Amygdala (tissue), 56 donors: ENCODE results near the gene DNMT3A.

ENCODE experiments used
- DNase-seq, 56 donors: peaks; one replicate each; lab custom pipeline; 2025; lab: John Stamatoyannopoulos, UW

DNMT3A gene

DNA sequence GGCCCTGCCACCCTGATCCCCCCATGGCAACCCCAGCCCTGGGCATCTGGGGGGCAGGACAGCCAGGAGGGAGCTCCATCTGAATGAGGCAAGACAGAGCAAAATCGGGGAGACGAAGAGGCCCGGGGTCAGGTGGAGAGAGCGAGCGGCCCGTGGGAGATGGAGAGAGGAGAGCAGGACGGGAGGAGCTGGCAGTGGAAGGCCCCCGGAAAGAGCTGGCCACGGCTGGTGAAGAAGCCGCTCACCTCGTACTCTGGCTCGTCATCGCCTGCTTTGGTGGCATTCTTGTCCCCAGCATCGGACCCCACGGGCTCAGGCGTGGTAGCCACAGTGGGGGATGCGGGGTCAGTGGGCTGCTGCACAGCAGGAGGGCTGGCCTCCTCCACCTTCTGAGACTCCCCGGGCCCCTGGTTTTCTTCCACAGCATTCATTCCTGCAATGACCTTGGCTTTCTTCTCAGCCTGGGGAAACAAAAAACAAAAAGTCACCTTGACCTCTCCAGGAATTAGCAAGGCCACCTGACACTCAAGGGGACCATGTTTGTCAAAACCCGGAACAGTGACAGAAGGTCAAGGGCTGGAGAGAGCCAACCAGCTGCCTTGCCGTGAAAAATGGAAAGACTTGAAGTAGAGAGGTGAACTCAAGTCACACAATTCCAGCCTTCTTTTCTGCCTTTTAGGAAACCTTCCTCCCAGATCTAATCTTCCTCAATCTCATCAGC, 93.8 kb downstream of the DNMT3A start:
- DNase-seq = no peak

DNA sequence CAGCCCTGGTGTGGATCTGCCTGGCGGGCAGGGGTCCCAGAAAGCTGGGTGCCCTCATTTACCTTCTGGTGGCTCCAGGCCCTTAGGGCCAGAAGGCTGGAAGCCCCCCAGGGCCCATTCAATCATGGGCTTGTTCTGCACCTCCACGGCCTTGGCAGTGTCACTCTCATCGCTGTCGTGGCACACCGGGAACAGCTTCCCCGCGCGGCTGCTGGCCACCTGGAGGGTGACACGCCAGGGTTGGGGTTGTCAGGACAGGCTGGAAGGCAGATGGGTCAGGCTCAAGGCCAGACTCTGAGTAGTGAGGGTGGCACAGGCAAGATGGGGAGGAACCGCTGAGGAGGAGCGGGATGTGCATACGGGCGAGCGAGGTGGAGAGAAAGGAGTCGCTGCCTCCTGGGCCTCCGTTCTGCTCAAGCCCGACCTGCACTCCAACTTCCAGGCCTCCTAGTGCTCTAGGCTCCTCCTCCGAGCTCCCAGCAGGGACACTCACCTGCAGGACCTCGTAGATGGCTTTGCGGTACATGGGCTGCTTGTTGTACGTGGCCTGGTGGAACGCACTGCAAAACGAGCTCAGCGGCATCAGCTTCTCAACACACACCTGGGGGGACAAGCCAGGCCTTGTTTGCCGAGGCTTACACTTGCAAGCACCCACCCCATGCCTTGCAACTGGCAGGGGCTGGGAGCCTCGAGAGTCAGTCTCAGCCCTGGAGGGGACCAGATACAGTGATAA, 95.0 kb downstream of the DNMT3A start:
- DNase-seq = no peak

DNA sequence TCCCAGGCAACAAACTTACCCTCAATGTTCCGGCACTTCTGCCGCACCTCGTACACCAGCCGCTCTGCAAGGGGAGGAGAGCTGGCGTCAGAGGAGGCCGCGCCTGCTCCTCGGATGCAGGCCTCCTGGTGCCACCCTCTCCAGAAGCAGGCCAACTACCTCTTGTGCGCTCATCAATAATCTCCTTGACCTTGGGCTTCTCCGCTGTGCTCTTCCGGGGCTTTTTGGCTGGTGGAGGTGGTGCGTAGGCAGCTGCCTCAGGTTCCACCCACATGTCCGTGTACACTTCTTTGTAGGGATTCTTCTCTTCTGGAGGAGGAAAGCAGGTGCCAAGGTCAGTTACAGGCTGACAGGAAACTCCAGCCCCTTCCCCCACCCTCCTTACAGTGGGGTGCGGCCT, 95.7 kb downstream of the DNMT3A start:
- DNase-seq = no peak

DNA sequence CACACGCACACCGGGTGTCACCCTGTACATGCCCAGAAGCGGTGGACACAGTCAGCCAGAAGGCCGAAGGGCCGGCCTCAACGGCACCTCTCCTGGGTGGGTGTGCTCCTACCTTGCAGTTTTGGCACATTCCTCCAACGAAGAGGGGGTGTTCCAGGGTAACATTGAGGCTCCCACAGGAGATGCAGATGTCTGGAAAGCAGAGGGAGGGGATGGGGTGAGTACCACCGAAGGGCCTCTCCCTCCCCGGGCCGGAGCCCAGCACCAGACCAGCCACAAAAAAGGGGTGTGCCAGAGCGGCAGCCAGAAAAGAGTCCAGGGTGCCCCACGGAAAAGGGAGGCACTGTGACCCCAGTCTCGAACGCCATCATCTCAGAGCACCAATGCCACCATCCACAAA, 96.6 kb downstream of the DNMT3A start:
- DNase-seq = no peak

DNA sequence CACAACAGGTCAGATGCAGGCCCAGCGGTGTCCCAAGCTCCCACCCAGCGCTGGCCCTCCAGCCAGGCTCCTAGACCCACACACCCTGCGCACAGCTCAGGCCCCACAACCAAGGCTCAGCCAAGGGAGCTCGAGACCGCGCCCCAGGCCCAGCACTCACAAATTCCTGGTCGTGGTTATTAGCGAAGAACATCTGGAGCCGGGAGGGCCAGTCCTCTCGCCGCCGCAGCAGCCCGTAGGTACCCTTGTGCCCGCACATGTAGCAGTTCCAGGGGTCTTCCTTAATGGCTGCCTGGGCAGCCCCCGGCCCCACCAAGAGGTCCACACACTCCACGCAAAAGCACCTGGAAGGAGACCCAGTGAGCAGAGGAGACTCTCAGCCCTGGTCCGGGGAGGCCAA, 97.7 kb downstream of the DNMT3A start:
- no peak for DNase-seq

DNA sequence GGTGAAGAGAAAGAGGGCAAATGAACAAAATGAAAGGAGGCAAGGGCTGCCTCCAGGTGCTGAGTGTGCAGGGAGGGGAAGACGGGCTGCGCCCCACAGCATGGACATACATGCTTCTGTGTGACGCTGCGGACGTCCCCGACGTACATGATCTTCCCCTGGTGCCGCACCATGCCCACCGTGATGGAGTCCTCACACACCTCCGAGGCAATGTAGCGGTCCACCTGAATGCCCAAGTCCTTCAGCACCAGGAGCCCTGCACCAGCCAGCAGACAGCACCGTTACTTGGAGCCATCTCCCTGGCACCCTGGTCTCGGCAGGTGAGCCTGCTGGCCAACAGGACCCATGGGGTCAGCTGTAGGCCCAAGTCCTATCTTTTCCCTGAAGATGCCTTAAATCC, 100.3 kb downstream of the DNMT3A start:
- no peak for DNase-seq

DNA sequence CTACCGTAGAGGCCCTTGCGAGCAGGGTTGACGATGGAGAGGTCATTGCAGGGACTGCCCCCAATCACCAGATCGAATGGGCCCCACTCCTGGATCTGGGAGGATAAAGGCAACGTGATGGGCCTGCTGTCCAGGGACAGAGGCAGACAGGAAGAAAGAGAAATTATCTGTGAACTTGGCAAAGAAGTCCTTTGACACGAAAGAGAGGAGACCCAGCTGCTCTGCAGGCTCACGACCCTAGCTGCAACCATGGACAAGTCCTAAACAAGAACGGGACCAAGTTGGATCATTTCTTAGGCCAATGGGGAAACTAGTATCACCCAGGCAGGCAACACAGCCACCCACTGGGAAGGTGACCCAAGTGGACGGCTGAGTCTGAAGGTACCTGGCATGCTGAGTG, 101.1 kb downstream of the DNMT3A start:
- no peak for DNase-seq

DNA sequence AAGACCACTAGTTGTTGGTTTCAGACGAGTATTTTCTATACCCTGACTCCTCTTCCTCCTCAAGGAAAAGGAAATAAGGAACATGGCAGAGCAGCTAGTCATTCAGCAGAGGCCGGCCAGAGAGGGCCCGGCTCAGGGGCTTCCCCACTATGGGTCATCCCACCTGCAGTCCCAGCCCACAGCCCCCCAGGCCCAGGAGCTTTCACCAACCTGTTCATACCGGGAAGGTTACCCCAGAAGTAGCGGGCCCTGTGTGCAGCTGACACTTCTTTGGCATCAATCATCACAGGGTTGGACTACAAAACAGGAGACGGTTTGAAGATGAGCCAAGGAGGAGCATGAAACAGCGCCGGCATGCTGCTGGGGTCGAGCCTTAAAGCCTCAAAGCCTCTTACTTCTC, 102.8 kb downstream of the DNMT3A start:
- DNase-seq = no peak

DNA sequence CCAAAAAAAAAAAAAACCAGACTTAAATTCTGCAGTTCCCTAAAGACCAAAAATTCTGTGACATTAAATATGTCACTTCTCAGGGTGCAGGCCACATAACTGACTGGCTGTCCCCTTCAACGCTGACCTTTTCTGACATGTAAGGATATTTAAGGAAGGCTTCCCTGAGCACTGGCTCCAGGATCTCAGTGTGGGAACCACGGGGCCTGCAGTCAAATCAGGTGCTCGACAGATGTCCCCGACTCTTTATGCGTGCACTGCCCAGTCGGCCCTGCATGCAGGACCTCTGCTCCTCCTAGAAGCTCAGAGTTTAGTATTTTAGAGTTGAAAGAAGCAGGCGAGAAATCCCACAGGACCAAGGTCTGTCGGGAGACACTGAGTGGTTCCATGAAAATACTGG, 104.0 kb downstream of the DNMT3A start:
- DNase-seq = no peak

DNA sequence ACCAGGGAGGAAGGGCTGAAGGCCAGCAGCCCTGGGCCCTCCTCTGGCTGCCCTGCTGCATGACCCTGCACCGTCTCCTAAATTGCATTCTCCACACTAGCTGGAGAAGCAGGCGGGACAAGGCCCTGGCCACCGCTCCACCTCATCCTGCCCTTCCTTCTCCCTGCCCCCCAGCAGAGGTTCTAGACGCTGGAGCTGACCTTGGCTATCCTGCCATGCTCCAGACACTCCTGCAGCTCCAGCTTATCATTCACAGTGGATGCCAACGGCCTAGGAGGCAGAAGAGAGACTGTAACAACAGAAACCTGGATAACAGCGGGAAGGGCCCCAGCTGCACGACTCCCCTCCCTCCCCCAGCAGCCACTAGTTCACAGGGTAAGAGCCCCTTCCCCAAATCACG, 105.0 kb downstream of the DNMT3A start:
- no peak for DNase-seq

DNA sequence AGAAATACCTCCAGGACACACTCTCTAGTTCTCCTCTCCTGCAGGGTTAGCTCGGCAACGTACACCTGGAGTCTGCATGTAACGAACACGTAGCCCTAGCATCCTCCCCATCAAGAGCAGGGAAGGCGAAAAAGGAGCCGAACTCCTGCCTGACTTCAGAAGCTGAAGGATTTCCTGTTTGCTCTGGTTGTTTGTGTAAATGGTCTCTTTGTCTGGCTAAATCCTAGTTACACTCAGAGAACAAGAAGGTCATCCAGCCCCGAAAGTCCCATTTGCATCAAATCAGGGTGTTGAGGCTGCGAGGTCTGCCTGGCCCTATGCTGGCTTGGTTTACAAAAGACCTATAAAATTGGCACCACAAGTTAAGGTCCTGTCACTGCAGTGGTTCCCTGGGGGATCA, 107.0 kb downstream of the DNMT3A start:
- peak in 14 of 56 donors; percentile 14 to 67 (median 30) for DNase-seq

DNA sequence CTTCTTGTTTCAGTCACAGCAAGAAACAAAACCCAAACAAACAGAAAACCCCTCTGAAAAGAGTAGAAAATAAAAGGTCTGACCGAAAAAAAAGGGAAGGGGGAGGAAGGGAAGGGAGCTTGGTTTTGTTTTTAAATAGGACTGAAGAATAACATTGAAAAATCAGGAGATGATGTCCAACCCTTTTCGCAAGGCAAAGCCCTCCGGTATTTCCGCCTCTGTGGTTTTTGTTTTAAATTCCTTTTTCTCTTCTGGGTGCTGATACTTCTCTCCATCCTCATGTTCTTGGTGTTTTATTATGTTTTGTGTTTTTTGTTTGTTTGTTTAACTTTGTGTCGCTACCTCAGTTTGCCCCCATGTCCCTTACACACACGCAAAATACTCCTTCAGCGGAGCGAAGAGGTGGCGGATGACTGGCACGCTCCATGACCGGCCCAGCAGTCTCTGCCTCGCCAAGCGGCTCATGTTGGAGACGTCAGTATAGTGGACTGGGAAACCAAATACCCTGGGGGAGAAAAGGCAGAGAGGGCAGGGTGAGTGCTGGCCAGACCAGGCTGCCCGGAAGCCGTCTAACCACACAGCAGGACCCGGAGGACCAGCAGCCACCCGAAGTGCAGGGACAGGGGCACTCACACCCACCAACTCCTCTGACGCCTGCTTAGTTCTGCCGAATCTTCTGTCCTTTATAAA, 107.7 kb downstream of the DNMT3A start:
- peak in 4 of 56 donors; percentile 13 to 78 (median 21) for DNase-seq

DNA sequence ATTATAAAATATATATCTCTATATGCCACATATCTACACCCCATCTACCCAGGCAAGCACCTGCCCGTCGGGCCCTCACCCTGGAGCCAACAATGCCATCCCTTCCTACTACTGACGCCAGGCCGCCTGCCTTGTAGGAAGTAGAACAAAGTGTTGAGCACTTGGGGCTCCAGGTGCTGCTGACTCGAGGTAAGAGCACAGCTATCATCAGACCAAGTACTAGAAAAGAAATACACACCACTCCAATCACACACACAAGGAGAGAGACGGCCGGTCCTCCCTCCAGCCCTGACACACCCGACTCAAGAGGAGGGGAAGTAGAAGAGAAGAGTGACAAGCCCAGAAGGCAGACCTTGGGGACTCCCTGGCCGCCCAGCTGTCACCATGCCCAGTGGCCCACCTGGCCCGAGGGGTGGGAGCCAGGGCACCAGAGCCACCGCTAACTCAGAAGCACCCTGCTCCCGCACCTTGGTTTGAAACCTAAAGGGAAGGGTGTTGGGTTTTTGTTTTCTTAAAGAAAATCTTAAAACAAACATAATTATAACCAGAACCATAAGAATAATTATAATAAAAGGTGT, 109.4 kb downstream of the DNMT3A start:
- DNase-seq = no peak

DNA sequence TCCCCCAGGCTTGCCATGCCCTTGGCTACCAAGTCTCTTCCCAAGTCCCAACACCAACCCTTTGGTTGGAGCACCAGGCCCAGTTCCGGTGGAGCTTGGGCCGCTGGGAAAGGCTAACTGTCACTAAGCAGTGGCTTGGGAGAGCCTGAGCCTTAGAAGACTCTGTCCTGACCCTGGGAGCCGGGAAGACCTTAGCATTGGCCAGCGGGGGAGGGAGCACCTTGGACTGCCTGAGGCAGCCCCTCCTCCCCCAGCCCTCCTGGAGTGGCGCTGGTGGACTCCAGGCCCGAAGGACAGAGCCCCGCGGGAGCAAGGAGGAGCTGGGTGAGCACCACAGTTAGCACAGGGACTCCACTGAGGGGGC, 110.8 kb downstream of the DNMT3A start:
- DNase-seq = no peak

DNA sequence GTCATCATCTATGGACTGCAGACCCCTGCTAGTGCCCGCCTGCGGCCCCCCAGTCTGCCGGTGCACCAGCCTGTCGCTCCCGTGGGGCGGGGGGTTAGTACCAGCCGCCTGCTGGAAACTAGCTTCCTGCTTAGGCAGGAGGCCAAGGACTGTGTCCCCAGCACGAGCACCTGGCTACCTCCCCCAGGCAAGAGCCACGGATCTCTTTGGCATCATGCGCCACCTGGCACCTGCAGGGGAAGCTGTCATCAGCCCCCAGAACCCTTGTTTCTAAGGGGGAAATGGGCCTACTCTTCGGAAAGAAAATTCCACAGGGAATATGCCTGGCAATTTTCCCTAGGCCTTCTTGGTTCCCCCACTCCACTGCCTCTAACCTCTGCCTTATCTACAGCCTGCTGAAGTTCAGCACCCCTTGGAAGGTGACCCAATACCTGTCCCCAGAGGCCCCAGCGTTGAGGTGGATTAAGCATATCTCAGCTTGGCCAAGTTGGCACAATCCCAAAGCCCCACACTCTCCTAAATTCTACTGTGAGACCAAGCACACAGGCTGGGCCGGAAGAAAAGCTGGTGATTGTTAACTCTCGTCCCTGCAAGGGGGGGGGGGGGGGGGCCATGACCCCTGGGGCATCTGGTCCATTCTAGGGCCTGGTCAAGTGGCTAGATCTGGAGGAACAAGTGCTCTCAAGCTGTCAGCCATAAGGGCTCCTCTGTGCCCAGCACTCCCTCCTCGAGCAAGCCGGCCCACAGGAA, 111.4 kb downstream of the DNMT3A start:
- peak in 1 of 56 donors; percentile 32 for DNase-seq

DNA sequence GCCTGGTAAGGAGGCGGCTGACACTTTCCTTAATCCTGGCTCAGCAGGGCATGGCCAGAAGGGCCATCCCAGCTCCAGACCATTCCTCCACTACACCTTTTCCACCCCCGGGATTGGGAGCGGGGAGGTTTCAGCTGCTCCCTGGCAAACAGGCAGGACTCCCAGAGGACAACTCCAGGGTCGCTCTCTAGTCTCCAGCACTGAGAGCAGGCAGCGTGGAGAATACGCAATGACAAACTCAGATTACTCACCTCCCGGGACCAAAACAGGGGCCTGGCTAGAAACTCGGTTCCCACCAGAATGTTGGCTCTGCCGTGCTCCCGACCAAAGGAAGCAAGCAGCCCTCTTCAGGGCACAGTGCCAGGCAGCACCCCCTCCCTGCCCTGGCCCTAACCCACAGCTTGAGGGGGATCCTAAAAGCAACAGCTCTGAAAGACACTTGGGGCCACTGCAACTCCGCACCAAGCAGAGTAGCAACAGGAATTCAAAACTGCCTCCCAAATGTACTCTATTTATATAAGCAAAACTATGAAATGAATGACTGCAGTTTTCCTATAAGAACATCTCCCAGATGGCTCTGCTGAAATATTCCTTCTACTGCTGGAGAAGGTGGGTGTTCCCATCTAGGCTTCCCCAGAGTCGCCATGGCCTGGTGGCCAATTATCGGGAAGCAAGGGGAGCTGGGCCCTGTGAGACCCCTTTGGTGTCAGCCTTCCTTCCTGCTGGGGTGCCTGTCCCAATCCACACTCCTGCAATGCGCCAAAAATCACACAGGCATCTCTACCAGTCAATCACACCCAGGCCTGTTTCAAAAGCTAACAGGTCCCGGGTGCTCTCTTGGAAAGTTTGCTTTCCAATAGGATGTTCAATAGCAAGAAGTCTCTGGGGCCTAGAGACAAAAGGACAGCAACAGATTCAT, 112.2 kb downstream of the DNMT3A start:
- peak in 3 of 56 donors; percentile 12 to 35 (median 34) for DNase-seq

DNA sequence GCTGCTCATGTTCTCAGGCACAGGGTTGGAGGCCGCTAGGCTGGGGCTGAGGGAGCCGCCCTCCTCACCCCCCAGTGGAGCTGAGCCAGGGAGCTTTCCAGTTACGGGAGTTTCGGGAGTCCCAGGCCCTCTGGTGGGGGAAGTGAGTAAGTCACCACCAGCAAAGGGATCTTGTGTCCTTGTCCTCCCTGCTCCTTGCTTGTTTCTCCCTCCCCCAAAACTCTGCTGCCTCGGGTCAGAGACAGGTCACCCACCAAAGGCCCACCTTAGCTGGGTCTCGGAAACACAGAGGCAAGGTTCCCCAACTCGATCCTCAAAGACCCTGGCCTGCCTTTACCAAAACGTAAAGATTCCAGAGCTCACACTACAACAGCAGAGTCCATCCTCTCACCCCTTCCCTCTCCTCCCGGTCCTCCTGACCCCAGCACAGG, 112.9 kb downstream of the DNMT3A start:
- DNase-seq = peak in 41 of 56 donors; percentile 16 to 67 (median 41)

DNA sequence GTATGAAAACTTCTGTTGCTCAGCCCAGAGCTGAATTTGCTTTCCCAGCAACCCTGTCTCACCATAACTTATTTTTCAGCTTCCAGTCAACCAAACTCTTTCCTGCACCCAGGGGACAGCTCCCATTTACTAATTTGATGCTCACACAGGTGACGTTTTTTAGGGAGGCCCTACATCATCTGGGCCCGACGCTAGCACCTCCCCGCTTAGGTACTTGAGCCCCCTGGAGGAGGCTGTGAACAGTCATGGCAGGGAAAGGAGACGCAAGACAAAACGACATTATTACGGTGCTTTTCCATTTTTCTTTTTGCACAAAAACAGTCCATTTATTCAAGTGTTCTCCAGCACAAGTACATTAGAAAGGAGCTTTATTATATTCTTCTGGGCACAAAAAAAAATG, 114.1 kb downstream of the DNMT3A start:
- DNase-seq = no peak

DNA sequence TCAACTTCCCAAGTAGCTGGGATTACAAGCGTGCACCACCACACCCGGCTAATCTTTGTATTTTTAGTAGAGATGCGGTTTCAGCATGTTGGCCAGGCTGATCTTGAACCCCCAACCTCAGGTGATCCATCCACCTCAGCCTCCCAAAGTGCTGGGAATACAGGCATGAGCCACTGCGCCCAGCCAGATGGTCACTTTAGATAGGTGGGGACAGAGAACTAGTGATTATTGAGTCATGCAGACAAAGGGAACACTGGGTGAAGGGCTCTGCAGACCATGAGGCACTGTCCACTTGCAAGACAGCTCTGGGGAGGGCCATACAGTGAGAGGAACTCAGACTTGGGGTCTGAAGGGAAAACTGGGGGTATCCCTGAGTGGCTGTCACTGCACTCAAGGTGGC, 114.9 kb downstream of the DNMT3A start:
- DNase-seq = no peak
